Measurements from ENCODE around the gene SGMS1. TPM values are rescaled to one million over a fixed set of nuclear protein-coding genes. Genes with fewer than 3 reads are reported as not detected.

The SGMS1 gene
- total and polyA plus RNA-seq, 5 donors = 12.0 to 26.0 (median 24.5) TPM

GRCh38 chr10:50312464-50313437, 311.0 kb downstream of the SGMS1 start:
- intact Hi-C loops (cut with DNase I) = loop anchor here in 1 of 4 donors (10.0 kb wide), 1 partner anchor 102 kb away; no protein-coding TSS in a partner anchor
- Histone ChIP-seq H3K4me3 (ENCODE audit: low read length) (no peak overlapping the region), H3K27me3 (ENCODE audit: control insufficient read depth, insufficient read depth) (no peaks in the 10 kb centered on the region), H3K9me3 (ENCODE audit: control insufficient read depth, low read length) (no peaks in the 10 kb centered on the region), H3K27ac (ENCODE audit: low read length) (no peak overlapping the region), H3K4me1 (ENCODE audit: control insufficient read depth, insufficient read depth, low read length) (peaks cover 6% of the 10 kb centered on the region)
- DNase-seq (no peak), ATAC-seq (no peak)
- 91% methylated on average over 10 of the region's 10 CpGs for WGBS

GRCh38 chr10:50310560-50311174, 313.1 kb downstream of the SGMS1 start:
- DNase-seq (no peak), ATAC-seq (no peak)
- no peaks in the 10 kb centered on the region for H3K27me3 ChIP-seq (ENCODE audit: control insufficient read depth, insufficient read depth)
- WGBS = 92% methylated on average over 4 of the region's 4 CpGs
- no peaks in the 10 kb centered on the region for H3K9me3 ChIP-seq (ENCODE audit: control insufficient read depth, low read length)
- no peak overlapping the region for H3K4me3 ChIP-seq (ENCODE audit: low read length)
- H3K4me1 ChIP-seq (ENCODE audit: control insufficient read depth, insufficient read depth, low read length) = peaks cover 3% of the 10 kb centered on the region
- H3K27ac ChIP-seq (ENCODE audit: low read length) = no peak overlapping the region
- intact Hi-C loops (cut with DNase I) = loop anchor here in 1 of 4 donors (10.0 kb wide), 1 partner anchor 104 kb away; no protein-coding TSS in a partner anchor

- Histone ChIP-seq H3K27me3 (ENCODE audit: control insufficient read depth, insufficient read depth) (no peaks in the 10 kb centered on the region), H3K27ac (ENCODE audit: low read length) (no peak overlapping the region), H3K4me3 (ENCODE audit: low read length) (no peak overlapping the region), H3K4me1 (ENCODE audit: control insufficient read depth, insufficient read depth, low read length) (no peaks in the 10 kb centered on the region), H3K9me3 (ENCODE audit: control insufficient read depth, low read length) (no peaks in the 10 kb centered on the region)
- ATAC-seq = no peak
- 70% methylated on average over 4 of the region's 4 CpGs for WGBS
- intact Hi-C loops (cut with DNase I) = no loop called here
- no peak for DNase-seq
Observed at GRCh38 chr10:50309342-50309741, 314.4 kb downstream of the SGMS1 start.

GRCh38 chr10:50304660-50305059, 319.1 kb downstream of the SGMS1 start:
- no peak for ATAC-seq
- intact Hi-C loops (cut with DNase I) = no loop called here

GRCh38 chr10:50299948-50300669, 323.6 kb downstream of the SGMS1 start:
- no peak for DNase-seq
- intact Hi-C loops (cut with DNase I) = no loop called here
- 95% methylated on average over 1 of the region's 1 CpG for WGBS

More at GRCh38 chr10:50304660-50305059, 319.1 kb downstream of the SGMS1 start:
- Histone ChIP-seq H3K4me3 (ENCODE audit: low read length) (no peak overlapping the region), H3K27me3 (ENCODE audit: control insufficient read depth, insufficient read depth) (no peaks in the 10 kb centered on the region), H3K27ac (ENCODE audit: low read length) (no peak overlapping the region), H3K9me3 (ENCODE audit: control insufficient read depth, low read length) (no peaks in the 10 kb centered on the region), H3K4me1 (ENCODE audit: control insufficient read depth, insufficient read depth, low read length) (no peaks in the 10 kb centered on the region)
- 95% methylated on average over 8 of the region's 8 CpGs for WGBS
- DNase-seq = no peak

GRCh38 chr10:50295367-50295766, 328.4 kb downstream of the SGMS1 start:
- Histone ChIP-seq H3K27me3 (ENCODE audit: control insufficient read depth, insufficient read depth) (no peaks in the 10 kb centered on the region), H3K4me1 (ENCODE audit: control insufficient read depth, insufficient read depth, low read length) (no peaks in the 10 kb centered on the region), H3K4me3 (ENCODE audit: low read length) (no peak overlapping the region), H3K27ac (ENCODE audit: low read length) (no peak overlapping the region), H3K9me3 (ENCODE audit: control insufficient read depth, low read length) (no peaks in the 10 kb centered on the region)
- intact Hi-C loops (cut with DNase I) = no loop called here
- WGBS = 93% methylated on average over 1 of the region's 1 CpG
- no peak for DNase-seq
- no peak for ATAC-seq

More at GRCh38 chr10:50299948-50300669, 323.6 kb downstream of the SGMS1 start:
- Histone ChIP-seq H3K27ac (ENCODE audit: low read length) (no peak overlapping the region), H3K4me1 (ENCODE audit: control insufficient read depth, insufficient read depth, low read length) (no peaks in the 10 kb centered on the region), H3K27me3 (ENCODE audit: control insufficient read depth, insufficient read depth) (no peaks in the 10 kb centered on the region), H3K4me3 (ENCODE audit: low read length) (no peak overlapping the region), H3K9me3 (ENCODE audit: control insufficient read depth, low read length) (no peaks in the 10 kb centered on the region)
- ATAC-seq = no peak

GRCh38 chr10:50294582-50294981, 329.2 kb downstream of the SGMS1 start:
- Histone ChIP-seq H3K27ac (ENCODE audit: low read length) (no peak overlapping the region), H3K27me3 (ENCODE audit: control insufficient read depth, insufficient read depth) (no peaks in the 10 kb centered on the region), H3K4me1 (ENCODE audit: control insufficient read depth, insufficient read depth, low read length) (no peaks in the 10 kb centered on the region), H3K9me3 (ENCODE audit: control insufficient read depth, low read length) (no peaks in the 10 kb centered on the region), H3K4me3 (ENCODE audit: low read length) (no peak overlapping the region)
- 100% methylated on average over 1 of the region's 1 CpG for whole genome bisulfite sequencing
- no peak for ATAC-seq
- intact Hi-C loops (cut with DNase I) = no loop called here
- DNase-seq = no peak

GRCh38 chr10:50293513-50294313, 330.0 kb downstream of the SGMS1 start:
- 89% methylated on average over 5 of the region's 5 CpGs for WGBS
- no peak overlapping the region for H3K27ac ChIP-seq (ENCODE audit: low read length)
- ATAC-seq (no peak), DNase-seq (no peak)
- no peaks in the 10 kb centered on the region for H3K27me3 ChIP-seq (ENCODE audit: control insufficient read depth, insufficient read depth)
- no peaks in the 10 kb centered on the region for H3K4me1 ChIP-seq (ENCODE audit: control insufficient read depth, insufficient read depth, low read length)
- no peak overlapping the region for H3K4me3 ChIP-seq (ENCODE audit: low read length)
- H3K9me3 ChIP-seq (ENCODE audit: control insufficient read depth, low read length) = no peaks in the 10 kb centered on the region
- intact Hi-C loops (cut with DNase I) = no loop called here

GRCh38 chr10:50291261-50291850, 332.4 kb downstream of the SGMS1 start:
- no peak overlapping the region for H3K4me3 ChIP-seq (ENCODE audit: low read length)
- no peak for DNase-seq
- H3K4me1 ChIP-seq (ENCODE audit: control insufficient read depth, insufficient read depth, low read length) = no peaks in the 10 kb centered on the region
- 54% methylated on average over 1 of the region's 1 CpG for WGBS
- peak in 1 of 2 donors; percentile 55 for ATAC-seq
- H3K9me3 ChIP-seq (ENCODE audit: control insufficient read depth, low read length) = no peaks in the 10 kb centered on the region
- no peak overlapping the region for H3K27ac ChIP-seq (ENCODE audit: low read length)
- intact Hi-C loops (cut with DNase I) = no loop called here
- H3K27me3 ChIP-seq (ENCODE audit: control insufficient read depth, insufficient read depth) = no peaks in the 10 kb centered on the region

- no peak for DNase-seq
- ATAC-seq = no peak
- H3K4me3 ChIP-seq (ENCODE audit: low read length) = no peak overlapping the region
- H3K9me3 ChIP-seq (ENCODE audit: control insufficient read depth, low read length) = no peaks in the 10 kb centered on the region
- intact Hi-C loops (cut with DNase I) = no loop called here
- no peaks in the 10 kb centered on the region for H3K4me1 ChIP-seq (ENCODE audit: control insufficient read depth, insufficient read depth, low read length)
- H3K27me3 ChIP-seq (ENCODE audit: control insufficient read depth, insufficient read depth) = no peaks in the 10 kb centered on the region
- whole genome bisulfite sequencing = 86% methylated on average over 6 of the region's 6 CpGs
- H3K27ac ChIP-seq (ENCODE audit: low read length) = no peak overlapping the region
Observed at GRCh38 chr10:50289196-50289595, 334.6 kb downstream of the SGMS1 start.

All from right cardiac atrium (tissue), 5 donors.